Endodermal cell (in vitro differentiated cells): ENCODE results near the gene SCT. TPM values are rescaled to one million over a fixed set of nuclear protein-coding genes. Genes with fewer than 3 reads are reported as not detected.

ENCODE experiments used
- DNase-seq: peaks from one replicate; pipeline ENCODE4 v3.0.0-alpha.2; 2017
- H3K27ac ChIP-seq: 2 replicates; pipeline ENCODE4 v1.5.1; 2013; ENCODE audit warnings: mild to moderate bottlenecking, low read depth, low read length, moderate library complexity
- H3K27me3 ChIP-seq: 2 replicates; pipeline ENCODE4 v1.6.1; 2013; ENCODE audit warnings: mild to moderate bottlenecking, low read length, moderate library complexity; ENCODE audit not compliant: insufficient read depth, control insufficient read depth, poor library complexity, severe bottlenecking
- H3K36me3 ChIP-seq: 2 replicates; pipeline ENCODE4 v1.7.0; 2013; ENCODE audit warnings: mild to moderate bottlenecking, low read length, moderate library complexity; ENCODE audit not compliant: control insufficient read depth, insufficient read depth
- H3K4me1 ChIP-seq: one replicate; pipeline ENCODE4 v1.7.0; 2013; ENCODE audit warnings: low read length; ENCODE audit not compliant: control insufficient read depth, insufficient read depth
- H3K4me3 ChIP-seq: 2 replicates; pipeline ENCODE4 v1.5.1; 2013; ENCODE audit warnings: mild to moderate bottlenecking, low read length, moderate library complexity
- H3K9ac ChIP-seq: 2 replicates; pipeline ENCODE4 v1.6.1; 2013; ENCODE audit warnings: mild to moderate bottlenecking, low read length, moderate library complexity; ENCODE audit not compliant: poor library complexity, severe bottlenecking; ENCODE audit errors: extremely low read depth
- H3K9me3 ChIP-seq: 2 replicates; pipeline ENCODE4 v1.6.1; 2013; ENCODE audit warnings: mild to moderate bottlenecking, low read length, moderate library complexity; ENCODE audit not compliant: control insufficient read depth
- H3K27ac Mint-ChIP-seq: 2 replicates; pipeline ENCODE4 v1.8.0; 2020; ENCODE audit warnings: mixed read lengths
- H3K27me3 Mint-ChIP-seq: 2 replicates; pipeline ENCODE4 v1.8.0; 2021; ENCODE audit warnings: mild to moderate bottlenecking, mixed read lengths; ENCODE audit not compliant: insufficient read depth
- H3K36me3 Mint-ChIP-seq: 2 replicates; pipeline ENCODE4 v1.8.0; 2020; ENCODE audit warnings: low read depth, mixed read lengths
- H3K4me1 Mint-ChIP-seq: 2 replicates; pipeline ENCODE4 v1.8.0; 2020; ENCODE audit warnings: mixed read lengths
- H3K4me3 Mint-ChIP-seq: 2 replicates; pipeline ENCODE4 v1.8.0; 2020; ENCODE audit warnings: mild to moderate bottlenecking, moderate library complexity, mixed read lengths
- H3K9me3 Mint-ChIP-seq: 2 replicates; pipeline ENCODE4 v1.8.0; 2020; ENCODE audit warnings: mild to moderate bottlenecking, mixed read lengths
- CTCF ChIP-seq: fragments of 200-600 bp; sonication (generic); conservative IDR thresholded peaks from 2 replicates; pipeline ENCODE4 v1.5.0; 2021; ENCODE audit warnings: antibody characterized with exemption, mild to moderate bottlenecking
- WGBS, 2 experiments: methylation state at CpG; one replicate each; pipeline versions ENCODE4 v1.1.5 to v1.1.7; 2013; ENCODE audit warnings: missing lambda C conversion rate in 2 of 2, mixed read lengths in 1 of 2; ENCODE audit not compliant: insufficient coverage in 1 of 2, insufficient read length in 1 of 2; 5-methylcytosine and 5-hydroxymethylcytosine counted together
- total RNA-seq, 2 donors: library from RNA; stranded (reverse); fragmentation: NEBNext Ultra II Directional in 1 of 2; extraction: Animal tissue kit (Norgen Biotek cat#: 25700) in 1 of 2; gene quantifications; 2 replicates in 1 of 2; 3 replicates in 1 of 2; pipeline ENCODE4 v1.2.1, GENCODE V29; 2021

SCT gene
- total RNA-seq, 2 donors from 2014 or later: 3.9 to 6.1 TPM

GRCh38 chr11:581342-581741 lies 45.6 kb downstream of the SCT start:
- Mint-ChIP-seq H3K4me3 (no peak overlapping the region), H3K36me3 (peaks cover 25% of the 10 kb centered on the region)

DNA sequence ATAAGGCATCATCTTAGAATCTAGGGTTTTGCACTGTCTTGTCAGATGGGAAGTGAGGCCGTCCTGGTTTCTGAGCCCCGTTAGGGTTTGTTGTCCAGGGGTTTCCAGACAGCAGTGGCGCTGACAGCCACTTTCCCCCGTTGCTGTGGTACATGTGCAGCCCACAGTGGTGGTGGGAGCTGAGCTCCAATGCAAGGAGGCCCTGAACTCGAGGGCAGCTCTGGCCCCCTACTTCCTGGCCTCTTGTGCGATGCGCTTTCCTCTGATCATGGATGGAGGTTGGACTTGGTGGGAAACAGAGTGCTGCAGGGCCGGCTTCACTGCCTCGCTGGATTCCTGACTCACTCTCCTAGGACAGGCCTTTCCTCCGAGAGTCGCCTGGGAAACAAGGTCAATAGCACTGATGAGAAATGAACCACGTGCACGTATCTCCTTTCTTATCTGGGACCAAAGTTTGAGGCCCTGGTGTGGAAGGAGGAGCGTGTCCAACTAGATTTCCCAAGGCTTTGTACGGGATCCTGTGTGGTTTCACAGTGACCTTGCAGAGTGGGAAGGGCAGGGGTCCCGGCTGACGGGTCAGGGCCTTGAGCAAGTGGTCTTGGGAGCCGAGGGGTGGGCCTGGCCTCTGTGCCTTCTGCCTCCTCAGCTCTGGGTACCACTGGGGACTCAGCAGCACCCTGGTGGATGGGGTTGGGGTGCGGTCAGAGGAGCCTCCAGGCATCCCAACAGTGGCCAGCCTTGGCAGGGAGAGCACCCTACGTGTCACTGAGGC lies 47.0 kb downstream of the SCT start:
- Histone ChIP-seq H3K4me1 (peaks cover 16% of the 10 kb centered on the region), H3K36me3 (peaks cover 27% of the 10 kb centered on the region), H3K9me3 (no peaks in the 10 kb centered on the region), H3K27ac (no peak overlapping the region), H3K9ac (no peak overlapping the region), H3K27me3 (peaks cover 5% of the 10 kb centered on the region), H3K4me3 (no peak overlapping the region)
- Mint-ChIP-seq H3K4me1 (peaks cover 22% of the 10 kb centered on the region), H3K4me3 (no peak overlapping the region), H3K9me3 (no peaks in the 10 kb centered on the region), H3K36me3 (peaks cover 22% of the 10 kb centered on the region), H3K27ac (no peak overlapping the region), H3K27me3 (peaks cover 2% of the 10 kb centered on the region)
- TF ChIP-seq CTCF: no peak
- WGBS, 2 experiments: 92 to 94% methylated on average over 18 to 20 of the region's 20 CpGs
- peak; percentile 40 for DNase-seq

More at GRCh38 chr11:581342-581741, 45.6 kb downstream of the SCT start:
- H3K9me3 ChIP-seq: no peaks in the 10 kb centered on the region
- no peak overlapping the region for H3K27ac ChIP-seq
- no peak for DNase-seq
- Mint-ChIP-seq H3K27me3 (no peaks in the 10 kb centered on the region), H3K9me3 (no peaks in the 10 kb centered on the region), H3K4me1 (peaks cover 20% of the 10 kb centered on the region), H3K27ac (no peak overlapping the region)
- no peak for TF ChIP-seq CTCF
- H3K9ac ChIP-seq: no peak overlapping the region
- WGBS, 2 experiments: 93 to 97% methylated on average over 13 to 14 of the region's 14 CpGs
- peaks cover 16% of the 10 kb centered on the region for H3K4me1 ChIP-seq
- no peaks in the 10 kb centered on the region for H3K27me3 ChIP-seq
- no peak overlapping the region for H3K4me3 ChIP-seq
- H3K36me3 ChIP-seq: peaks cover 30% of the 10 kb centered on the region

DNA sequence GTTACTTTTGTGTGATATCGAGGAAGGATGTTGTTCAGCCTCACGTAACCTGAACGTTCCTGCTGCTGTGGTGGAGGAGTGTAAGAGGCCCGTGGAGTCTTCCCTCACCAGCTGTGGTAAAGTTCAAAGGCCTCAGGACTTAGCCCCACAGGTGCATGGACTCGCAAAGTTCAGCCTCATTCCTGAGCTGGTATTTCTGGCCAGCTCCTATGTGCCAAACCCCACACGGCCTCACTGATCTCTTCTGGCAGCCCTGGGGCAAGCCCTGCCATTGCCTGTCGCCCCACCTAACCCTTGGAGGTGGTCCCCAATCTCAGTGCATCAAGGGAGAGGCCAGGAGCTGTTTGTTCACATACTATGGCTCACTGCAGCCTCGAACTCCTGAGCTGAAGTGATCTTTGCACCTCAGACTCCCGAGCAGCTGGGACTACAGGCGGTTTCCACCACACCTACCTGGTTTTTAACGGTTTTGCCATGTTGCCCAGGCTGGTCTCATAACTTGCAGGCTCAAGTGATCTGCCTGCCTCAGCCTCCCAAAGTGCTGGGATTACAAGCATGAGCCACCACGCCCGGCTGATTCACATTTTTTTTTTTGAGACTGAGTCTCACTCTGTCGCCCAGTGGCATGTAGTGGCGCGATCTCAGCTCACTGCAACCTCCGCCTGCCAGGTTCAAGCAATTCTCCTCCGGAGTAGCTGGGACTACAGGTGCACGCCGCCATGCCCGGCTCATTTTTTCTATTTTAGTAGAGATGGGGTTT lies 48.5 kb downstream of the SCT start:
- Mint-ChIP-seq H3K4me3 (peak overlapping the region; percentile 79), H3K27ac (peak overlapping the region; percentile 17), H3K27me3 (peaks cover 14% of the 10 kb centered on the region), H3K36me3 (peaks cover 15% of the 10 kb centered on the region), H3K9me3 (no peaks in the 10 kb centered on the region), H3K4me1 (peaks cover 34% of the 10 kb centered on the region)
- Histone ChIP-seq H3K4me3 (peak overlapping the region; percentile 95), H3K9me3 (no peaks in the 10 kb centered on the region), H3K9ac (no peak overlapping the region), H3K36me3 (peaks cover 19% of the 10 kb centered on the region), H3K27ac (no peak overlapping the region), H3K27me3 (peaks cover 13% of the 10 kb centered on the region), H3K4me1 (peaks cover 26% of the 10 kb centered on the region)
- TF ChIP-seq CTCF: no peak
- WGBS, 2 experiments: 92 to 97% methylated on average over 16 to 21 of the region's 21 CpGs
- no peak for DNase-seq
